Stimulated activated CD8-positive, alpha-beta memory T cell treated with anti-CD3 and anti-CD28 coated beads, Interleukin-12 subunit alpha, Interleukin-12 subunit beta, amount 100 ng/mL, for 4 hours (primary cell): ENCODE data around the gene CCDC51.

Source experiments
- DNase-seq: peaks from one replicate; pipeline ENCODE4 v3.0.0-alpha.2; 2020; ENCODE audit warnings: low read depth

The CCDC51 gene

DNA sequence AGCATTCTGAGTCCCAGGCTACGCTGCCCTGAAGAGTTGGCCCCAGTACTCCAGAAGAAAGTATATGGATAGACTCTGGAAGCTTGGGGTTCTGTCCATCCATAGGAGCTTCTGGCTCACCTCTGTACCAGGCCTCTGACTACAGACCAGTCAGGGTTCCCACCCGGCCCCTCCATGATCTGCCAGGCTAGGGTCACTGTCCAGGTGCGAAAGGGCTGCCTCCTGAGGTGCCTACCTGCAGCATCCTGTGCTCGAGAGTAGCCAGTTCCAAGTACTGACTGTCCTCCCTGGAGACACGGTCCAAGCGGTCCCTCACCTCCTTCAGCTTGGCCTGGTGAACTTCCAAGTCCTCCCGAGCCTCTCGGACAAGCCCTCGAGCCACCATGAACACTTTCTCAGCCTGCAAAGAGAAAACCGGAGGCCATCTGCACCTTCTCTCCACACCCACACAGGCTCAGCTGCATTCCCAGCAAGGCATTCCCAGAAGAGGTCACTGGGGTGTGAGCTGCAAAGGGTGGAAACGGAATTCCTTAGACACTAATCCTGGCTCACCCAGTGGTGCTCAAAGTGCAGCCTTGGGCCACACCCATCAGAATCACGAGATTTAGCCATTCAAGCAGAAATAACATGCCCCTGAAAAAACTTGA lies 6.3 kb downstream of the CCDC51 start:
- DNase-seq, result no peak

DNA sequence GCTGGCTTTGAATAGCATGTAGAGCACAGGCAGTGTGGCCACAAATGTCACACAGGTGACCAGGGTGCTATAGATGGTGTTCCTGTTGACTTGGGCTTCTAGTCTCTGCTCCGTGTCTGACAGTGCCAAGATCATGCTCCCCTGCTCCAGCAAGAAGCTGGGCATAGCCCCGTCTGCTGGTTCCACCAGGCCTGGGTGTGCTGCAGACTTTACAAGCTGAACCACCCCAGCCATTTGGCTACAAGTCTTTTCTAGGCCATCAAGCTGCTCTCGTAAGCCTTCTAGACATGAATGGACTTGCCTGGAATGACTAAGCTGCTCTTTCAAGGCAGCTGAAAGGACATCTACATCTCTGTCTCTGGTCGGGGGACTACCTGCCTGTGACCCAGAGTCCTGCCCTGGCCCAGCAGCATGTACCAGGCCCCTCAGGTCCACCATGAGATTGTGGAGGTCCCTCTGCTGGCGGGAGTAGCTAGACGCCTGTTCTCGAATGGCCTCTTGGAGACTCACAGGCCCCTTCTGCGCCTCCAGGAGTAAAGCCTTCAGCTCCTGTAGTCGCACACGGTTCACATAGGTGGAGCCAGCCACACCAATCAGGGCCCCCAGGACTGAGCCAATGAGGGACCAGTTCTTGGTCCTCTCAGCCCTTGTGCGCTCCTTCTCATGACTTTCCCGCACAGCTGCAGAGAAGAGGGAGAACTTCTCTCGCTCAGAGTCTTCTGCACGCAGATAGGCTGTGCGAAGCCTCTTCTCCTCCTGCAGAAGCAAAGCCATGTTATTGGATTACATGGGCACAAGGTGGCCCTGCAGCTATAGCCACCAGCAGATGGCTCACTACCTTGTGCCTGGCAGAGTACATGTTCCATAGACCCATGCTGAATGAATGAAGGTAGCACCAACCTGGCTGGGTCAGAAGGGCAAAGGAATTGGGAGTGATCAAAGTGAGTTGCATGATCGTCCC lies 7.2 kb downstream of the CCDC51 start:
- no peak for DNase-seq

DNA sequence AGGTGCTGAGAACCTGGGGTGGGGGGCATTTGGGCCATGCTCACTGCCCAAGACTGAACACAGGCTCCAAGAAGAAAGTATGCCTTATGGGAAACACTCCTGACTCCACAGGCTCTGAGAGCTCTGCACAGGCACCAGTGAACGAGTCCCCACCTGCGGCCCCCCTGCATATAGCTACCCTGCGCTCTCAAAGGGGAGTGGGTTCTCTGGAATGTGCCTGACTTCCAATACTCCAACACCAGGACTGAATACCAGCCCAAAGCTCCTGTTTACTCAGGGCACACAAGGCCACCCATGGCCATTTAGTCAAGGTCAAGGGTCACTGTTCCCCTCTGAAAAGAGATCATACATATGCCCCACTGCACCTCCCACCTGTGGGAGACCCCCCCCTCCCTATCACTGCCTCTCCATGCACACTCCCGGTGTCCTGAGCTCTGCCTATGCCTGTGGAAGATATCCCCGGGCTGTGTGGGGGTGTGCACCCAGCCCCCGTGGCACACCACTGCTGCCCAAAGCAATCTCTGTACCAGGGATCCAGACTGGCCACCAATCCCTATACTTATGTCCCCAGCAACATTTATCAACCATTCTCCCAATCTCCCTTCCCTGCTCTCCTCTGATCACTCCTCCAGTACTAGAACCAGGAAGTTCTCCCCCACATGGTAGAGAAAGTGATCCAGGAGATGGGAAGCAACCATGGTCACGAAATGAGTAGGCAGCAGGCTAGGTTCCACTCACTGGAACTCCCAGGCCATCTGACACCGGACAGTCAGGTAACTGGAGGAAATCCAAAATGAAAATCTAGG lies 8.5 kb downstream of the CCDC51 start:
- no peak for DNase-seq

DNA sequence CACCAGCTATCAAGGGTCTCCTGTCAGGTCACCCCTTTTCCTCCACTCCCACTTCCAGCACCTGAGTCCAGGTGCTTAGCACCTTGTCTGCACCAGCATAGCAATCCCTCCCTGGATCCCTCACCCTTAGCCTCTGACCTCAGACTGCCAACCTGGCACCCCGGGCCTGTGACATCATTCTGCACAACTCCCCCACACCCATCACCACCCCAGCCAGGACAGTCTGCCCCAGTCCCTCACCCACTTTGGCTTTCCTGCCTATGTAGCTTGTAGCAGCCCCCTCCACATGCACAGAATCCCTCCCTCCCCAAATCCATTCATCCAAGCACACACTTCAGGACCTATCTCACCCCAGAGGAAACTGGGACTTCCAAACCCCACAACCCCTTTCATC lies 9.2 kb downstream of the CCDC51 start:
- no peak for DNase-seq

DNA sequence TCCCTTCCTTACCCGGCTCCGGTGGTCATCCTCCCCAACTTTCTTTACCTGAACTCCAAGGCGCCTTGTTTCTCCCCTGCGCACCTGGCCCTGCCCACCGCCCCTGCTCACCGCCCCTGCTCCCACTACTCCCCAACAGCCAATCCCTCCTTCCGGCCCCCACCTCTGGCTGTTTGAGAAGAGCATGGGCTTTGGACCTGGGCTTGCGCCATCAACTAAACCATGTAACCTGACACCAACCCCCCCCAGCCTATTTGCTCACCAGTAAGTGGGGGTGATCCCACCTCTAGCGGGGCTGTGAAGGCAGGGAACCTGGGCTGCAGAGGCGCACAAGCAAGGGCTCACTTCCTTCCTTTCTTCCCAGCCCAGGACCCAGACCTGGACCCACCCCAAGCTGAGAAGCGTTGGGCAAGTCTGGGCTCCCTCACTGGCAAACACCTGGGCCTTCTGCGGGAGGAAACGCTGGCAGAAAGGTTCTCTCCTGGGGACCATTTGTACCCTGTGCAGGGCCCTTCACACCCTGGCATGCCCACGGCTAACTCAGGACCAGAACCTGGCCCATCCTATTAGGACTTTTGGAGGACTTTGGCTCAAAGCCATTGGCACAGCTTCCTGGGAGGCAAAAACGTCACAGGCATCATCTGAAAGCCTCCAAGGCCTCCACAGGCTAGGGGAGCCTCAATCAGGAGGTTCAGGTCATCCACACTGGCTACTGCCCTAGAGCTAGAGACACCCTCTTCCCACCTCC lies 9.8 kb downstream of the CCDC51 start, which contains the start of gene PLXNB1:
Gene PLXNB1 (minus strand): TSS at position 127 of the 748 bp plus-strand sequence. CDS start 5,475 bp downstream, outside the sequence.
- peak; percentile 7 for DNase-seq

- peak; percentile 60 for DNase-seq
Observed at GRCh38 chr3:48429317-48429959, 10.5 kb downstream of the CCDC51 start.

GRCh38 chr3:48428572-48429316 lies 11.2 kb downstream of the CCDC51 start:
- DNase-seq, result no peak

DNA sequence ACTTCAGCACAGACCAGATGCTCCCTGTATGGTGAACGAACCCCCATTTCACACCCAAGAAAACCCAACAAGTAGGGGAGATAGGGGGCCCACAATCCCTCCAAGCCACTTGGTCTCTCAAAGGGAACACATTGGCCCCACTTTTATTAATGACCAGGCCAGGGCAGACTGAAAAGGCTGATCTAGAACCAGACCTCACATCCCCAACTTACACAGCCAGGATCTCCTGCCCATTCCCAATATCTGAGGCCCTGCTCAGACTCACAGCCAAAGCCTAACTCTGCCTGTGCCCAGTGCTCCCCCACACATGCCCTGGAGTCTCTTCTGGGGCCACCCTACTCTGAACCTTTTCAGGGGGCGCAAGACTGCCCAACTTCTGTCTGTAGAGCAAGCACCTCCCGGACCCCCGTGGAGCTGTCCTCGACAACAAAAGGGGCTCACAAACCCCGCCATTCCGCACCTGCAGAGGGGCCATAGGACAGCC lies 11.8 kb downstream of the CCDC51 start:
- DNase-seq, result no peak

DNA sequence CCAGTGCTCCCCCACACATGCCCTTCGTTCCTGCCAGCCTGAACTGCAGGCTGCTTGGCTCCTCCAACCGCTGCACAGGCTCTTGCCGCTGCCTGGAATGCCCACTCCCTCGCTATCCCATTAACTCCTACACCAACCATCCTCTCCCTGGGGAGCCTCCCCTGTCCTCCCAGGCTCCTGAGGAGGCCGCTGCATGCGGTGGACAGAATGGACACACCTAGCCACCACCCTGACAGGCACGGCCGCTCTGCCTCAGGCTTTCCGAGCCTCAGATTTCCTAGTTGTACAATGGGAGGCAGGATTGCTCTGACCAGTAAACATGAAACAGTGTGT lies 12.3 kb downstream of the CCDC51 start:
- no peak for DNase-seq

GRCh38 chr3:48426944-48427629 lies 12.8 kb downstream of the CCDC51 start:
- no peak for DNase-seq

DNA sequence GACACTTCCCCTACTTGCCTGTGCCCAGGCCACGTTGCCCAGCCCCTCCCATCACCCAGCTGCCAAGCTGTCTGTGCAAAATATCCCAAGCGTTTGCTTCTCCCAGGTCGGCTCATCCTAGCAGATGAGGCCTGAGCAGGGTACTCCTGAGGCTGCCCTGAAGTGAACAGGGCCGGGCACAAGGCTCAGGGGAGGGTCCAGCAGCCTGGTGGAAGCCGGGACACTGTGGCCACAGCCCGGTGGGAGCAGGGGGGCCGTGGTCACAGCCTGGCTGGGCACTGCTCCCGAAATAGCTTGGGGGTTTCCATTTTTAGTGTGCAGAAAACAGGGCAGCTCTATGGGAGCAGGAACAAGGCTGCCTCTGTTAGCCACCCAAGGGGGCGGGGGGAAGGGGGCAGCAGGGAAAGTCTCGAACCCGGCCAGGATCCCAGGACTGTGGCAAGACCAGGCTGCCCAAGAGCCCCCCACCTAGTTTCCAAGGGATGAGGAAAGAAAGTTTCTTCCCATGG lies 13.5 kb downstream of the CCDC51 start:
- DNase-seq, result no peak

GRCh38 chr3:48425281-48425812 lies 14.6 kb downstream of the CCDC51 start:
- no peak for DNase-seq

- DNase-seq, result no peak
Observed at GRCh38 chr3:48423883-48424695, 15.8 kb downstream of the CCDC51 start.

GRCh38 chr3:48423241-48423882 lies 16.6 kb downstream of the CCDC51 start:
- DNase-seq, result no peak

DNA sequence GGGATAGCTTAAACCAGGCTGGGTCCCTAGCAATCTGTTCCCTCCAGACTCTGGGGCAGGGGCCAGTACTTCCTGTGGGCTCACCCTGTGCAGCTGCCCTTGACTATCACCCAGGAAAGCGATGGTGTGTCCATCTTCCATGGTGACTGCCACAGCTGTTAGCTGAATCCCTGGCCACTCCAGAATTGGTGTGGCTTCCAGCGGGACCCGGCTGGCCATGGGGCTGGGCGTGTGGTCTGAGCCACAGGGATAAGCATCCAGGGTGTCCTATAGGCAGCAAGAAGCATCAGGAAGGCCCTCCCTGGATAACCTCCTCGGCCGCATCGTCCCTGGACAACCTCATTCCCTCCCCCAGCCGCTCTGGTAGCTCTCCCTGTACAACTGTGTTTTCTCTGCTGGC lies 17.2 kb downstream of the CCDC51 start:
- no peak for DNase-seq

DNA sequence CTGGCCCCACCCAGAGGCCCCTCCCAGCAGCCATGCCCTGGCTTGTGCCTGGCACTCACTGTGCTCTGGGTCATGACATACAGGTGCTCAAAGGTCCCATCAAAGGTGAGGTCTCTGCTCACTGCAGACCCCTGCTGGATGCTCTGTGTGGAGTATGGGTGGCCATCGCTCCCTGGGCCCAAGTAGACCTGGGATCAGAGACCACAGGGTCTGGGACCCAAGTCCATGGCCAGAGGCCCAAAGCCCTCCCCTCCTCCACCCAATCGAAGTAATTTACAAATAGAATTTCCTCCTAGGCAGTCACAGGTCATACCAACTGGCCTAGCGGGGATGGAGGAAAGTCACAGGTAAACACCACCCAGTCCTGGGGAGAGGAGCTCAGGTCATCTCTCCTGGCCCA lies 17.6 kb downstream of the CCDC51 start:
- no peak for DNase-seq

GRCh38 chr3:48420561-48420960 lies 19.4 kb downstream of the CCDC51 start:
- DNase-seq, result no peak

GRCh38 chr3:48419597-48419996 lies 20.3 kb downstream of the CCDC51 start:
- DNase-seq, result no peak
